Liver (tissue), 3 donors: ENCODE results near the gene RAPGEF2.

ENCODE experiments used
- RAD21 ChIP-seq, 2 donors: IDR thresholded peaks; 2 replicates each; pipeline ENCODE4 v1.6.1; 2016; ENCODE audit warnings: antibody characterized with exemption in 2 of 2, mild to moderate bottlenecking in 2 of 2
- RXRA ChIP-seq, 2 donors: IDR thresholded peaks; 2 replicates each; pipeline ENCODE4 v1.6.1; 2017 to 2018; ENCODE audit warnings: antibody characterized with exemption in 2 of 2, mild to moderate bottlenecking in 1 of 2
- TF ChIP-seq, protein P1 (sequence below): fragments of 150-350 bp; IDR thresholded peaks from 2 replicates; pipeline ENCODE4 v1.5.1; 2017; ENCODE audit warnings: improper control_type of control experiment, low read depth, low read length; ENCODE audit not compliant: missing input control
- donor health status: healthy.
- donor health status: healthy.

GRCh38 chr4:159162576-159162975, 59.7 kb downstream of the RAPGEF2 start:
- TF ChIP-seq, protein P1, sequence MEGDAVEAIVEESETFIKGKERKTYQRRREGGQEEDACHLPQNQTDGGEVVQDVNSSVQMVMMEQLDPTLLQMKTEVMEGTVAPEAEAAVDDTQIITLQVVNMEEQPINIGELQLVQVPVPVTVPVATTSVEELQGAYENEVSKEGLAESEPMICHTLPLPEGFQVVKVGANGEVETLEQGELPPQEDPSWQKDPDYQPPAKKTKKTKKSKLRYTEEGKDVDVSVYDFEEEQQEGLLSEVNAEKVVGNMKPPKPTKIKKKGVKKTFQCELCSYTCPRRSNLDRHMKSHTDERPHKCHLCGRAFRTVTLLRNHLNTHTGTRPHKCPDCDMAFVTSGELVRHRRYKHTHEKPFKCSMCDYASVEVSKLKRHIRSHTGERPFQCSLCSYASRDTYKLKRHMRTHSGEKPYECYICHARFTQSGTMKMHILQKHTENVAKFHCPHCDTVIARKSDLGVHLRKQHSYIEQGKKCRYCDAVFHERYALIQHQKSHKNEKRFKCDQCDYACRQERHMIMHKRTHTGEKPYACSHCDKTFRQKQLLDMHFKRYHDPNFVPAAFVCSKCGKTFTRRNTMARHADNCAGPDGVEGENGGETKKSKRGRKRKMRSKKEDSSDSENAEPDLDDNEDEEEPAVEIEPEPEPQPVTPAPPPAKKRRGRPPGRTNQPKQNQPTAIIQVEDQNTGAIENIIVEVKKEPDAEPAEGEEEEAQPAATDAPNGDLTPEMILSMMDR: no peak
- TF ChIP-seq RAD21 (IDR thresholded peaks at IDR 0.05) (no peak), RXRA (IDR thresholded peaks at IDR 0.05) (no peak)
